ENCODE measurements around the gene GTPBP1. TPM values are rescaled to one million over a fixed set of nuclear protein-coding genes. Genes with fewer than 3 reads are reported as not detected.

GTPBP1 gene
- total RNA-seq, 1 donor from 2014 or later, result 19.3 TPM

DNA sequence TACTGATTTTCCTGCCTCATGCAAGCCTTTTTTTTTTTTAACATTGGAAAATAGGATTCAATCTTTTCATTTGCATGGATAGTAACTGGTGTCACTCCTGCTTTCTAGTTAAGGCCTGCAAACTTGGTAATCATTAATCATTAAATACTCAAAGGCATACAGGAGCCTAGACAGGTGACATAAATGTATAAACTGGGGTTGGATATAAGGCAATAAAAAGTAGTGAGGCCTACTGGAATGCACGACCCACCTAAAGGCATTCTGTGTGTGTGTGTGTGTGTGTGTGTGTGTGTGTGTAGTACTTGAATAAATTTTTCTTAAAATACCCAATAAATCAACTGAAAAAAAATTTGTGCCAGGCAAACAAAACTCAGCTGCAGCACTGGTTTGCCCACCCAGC lies 16.1 kb upstream of the GTPBP1 start:
- H3K36me3 ChIP-seq (ENCODE audit: control insufficient read depth in 3 of 3, insufficient read depth in 3 of 3, low read length in 3 of 3), result peaks cover 37 to 58% (median 50%) of the 10 kb centered on the region in 3 donors
- H3K4me3 ChIP-seq (ENCODE audit: low read length in 3 of 3), result no peak overlapping the region
- no peak overlapping the region for H3K27ac ChIP-seq (ENCODE audit: low read depth, low read length)
- H3K9me3 ChIP-seq (ENCODE audit: control insufficient read depth in 3 of 3, low read length in 3 of 3), result no peaks in the 10 kb centered on the region
- H3K27me3 ChIP-seq (ENCODE audit: control insufficient read depth in 3 of 3, insufficient read depth in 3 of 3, low read length in 3 of 3), result no peaks in the 10 kb centered on the region
- no peaks in the 10 kb centered on the region for H3K4me1 ChIP-seq (ENCODE audit: control insufficient read depth in 3 of 3, insufficient read depth in 3 of 3, low read length in 3 of 3)
- H3K9ac ChIP-seq (ENCODE audit: low read depth in 1 of 3, low read length in 3 of 3), result no peak overlapping the region

- no peaks in the 10 kb centered on the region for H3K9me3 ChIP-seq (ENCODE audit: control insufficient read depth in 3 of 3, low read length in 3 of 3)
- no peak overlapping the region for H3K27ac ChIP-seq (ENCODE audit: low read depth, low read length)
- peaks cover 6 to 25% (median 24%) of the 10 kb centered on the region in 3 donors for H3K36me3 ChIP-seq (ENCODE audit: control insufficient read depth in 3 of 3, insufficient read depth in 3 of 3, low read length in 3 of 3)
- no peak overlapping the region for H3K4me3 ChIP-seq (ENCODE audit: low read length in 3 of 3)
- peaks cover 13 to 26% (median 23%) of the 10 kb centered on the region in 3 donors for H3K4me1 ChIP-seq (ENCODE audit: control insufficient read depth in 3 of 3, insufficient read depth in 3 of 3, low read length in 3 of 3)
- no peak overlapping the region for H3K9ac ChIP-seq (ENCODE audit: low read depth in 1 of 3, low read length in 3 of 3)
- H3K27me3 ChIP-seq (ENCODE audit: control insufficient read depth in 3 of 3, insufficient read depth in 3 of 3, low read length in 3 of 3), result no peaks in the 10 kb centered on the region
Measured at GRCh38 chr22:38694049-38694448, 11.7 kb upstream of the GTPBP1 start.

DNA sequence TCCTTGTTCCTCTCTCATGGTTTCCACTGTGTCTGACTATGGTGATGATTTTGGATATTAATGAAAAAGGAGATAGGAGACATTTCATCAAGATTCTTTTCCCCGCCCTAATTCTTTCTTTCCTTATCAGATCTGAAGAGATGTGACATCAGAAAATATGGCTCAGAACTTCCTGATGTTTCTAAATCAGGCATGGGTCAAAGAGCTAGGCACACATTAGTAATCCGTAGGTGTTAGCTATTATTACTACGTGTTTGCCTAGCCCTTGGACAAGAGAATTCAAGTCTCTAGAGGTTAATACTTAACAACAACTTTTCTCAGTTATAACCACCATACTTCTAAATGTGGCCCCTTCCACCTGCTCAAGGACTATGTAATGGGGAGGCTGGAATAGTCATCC lies 10.8 kb upstream of the GTPBP1 start:
- H3K36me3 ChIP-seq (ENCODE audit: control insufficient read depth in 3 of 3, insufficient read depth in 3 of 3, low read length in 3 of 3), result peaks cover 4 to 21% (median 17%) of the 10 kb centered on the region in 3 donors
- H3K27ac ChIP-seq (ENCODE audit: low read depth, low read length), result no peak overlapping the region
- H3K27me3 ChIP-seq (ENCODE audit: control insufficient read depth in 3 of 3, insufficient read depth in 3 of 3, low read length in 3 of 3), result no peaks in the 10 kb centered on the region
- H3K4me3 ChIP-seq (ENCODE audit: low read length in 3 of 3), result no peak overlapping the region
- no peak overlapping the region for H3K9ac ChIP-seq (ENCODE audit: low read depth in 1 of 3, low read length in 3 of 3)
- H3K4me1 ChIP-seq (ENCODE audit: control insufficient read depth in 3 of 3, insufficient read depth in 3 of 3, low read length in 3 of 3), result peaks cover 21 to 35% (median 32%) of the 10 kb centered on the region in 3 donors
- no peaks in the 10 kb centered on the region for H3K9me3 ChIP-seq (ENCODE audit: control insufficient read depth in 3 of 3, low read length in 3 of 3)

DNA sequence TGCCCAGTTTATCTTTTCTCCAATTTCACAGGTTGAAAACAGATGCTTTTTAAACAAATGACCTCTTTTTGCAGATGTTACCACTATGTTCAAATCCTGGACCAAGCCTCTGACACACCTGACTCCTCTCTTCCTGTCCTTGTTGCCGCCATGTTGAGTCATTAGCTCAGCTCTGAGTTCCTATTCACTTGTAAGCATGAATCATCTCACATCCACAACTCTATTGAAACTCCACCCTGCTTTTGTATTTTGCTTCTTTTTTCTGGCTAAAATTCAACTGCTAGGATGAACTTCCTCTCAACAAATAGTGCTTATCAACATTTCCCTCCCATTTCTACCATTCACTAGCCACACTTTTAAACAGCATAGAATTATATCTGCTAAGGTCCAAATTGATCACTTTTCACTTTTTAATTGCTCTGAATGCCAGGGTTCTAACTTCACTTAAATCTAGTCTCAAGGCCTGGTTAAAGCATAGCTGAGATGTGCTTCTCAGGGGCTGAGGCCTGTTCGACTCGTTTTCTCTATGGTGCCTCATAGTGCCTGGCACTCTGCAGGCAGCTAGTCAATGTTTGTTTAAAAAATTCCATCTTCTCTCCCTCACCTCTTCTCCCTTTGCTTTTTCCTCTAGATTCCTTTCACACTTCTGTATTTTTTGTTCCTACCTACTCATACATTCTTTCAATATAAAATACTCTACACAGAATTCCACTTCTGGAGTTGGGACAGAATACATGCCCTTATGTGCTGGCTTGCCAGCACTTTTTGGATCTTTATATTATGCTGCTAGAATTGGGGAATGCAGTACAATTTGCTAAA lies 8.9 kb upstream of the GTPBP1 start:
- H3K27me3 ChIP-seq (ENCODE audit: control insufficient read depth in 3 of 3, insufficient read depth in 3 of 3, low read length in 3 of 3), result no peaks in the 10 kb centered on the region
- H3K27ac ChIP-seq (ENCODE audit: low read depth, low read length), result no peak overlapping the region

DNA sequence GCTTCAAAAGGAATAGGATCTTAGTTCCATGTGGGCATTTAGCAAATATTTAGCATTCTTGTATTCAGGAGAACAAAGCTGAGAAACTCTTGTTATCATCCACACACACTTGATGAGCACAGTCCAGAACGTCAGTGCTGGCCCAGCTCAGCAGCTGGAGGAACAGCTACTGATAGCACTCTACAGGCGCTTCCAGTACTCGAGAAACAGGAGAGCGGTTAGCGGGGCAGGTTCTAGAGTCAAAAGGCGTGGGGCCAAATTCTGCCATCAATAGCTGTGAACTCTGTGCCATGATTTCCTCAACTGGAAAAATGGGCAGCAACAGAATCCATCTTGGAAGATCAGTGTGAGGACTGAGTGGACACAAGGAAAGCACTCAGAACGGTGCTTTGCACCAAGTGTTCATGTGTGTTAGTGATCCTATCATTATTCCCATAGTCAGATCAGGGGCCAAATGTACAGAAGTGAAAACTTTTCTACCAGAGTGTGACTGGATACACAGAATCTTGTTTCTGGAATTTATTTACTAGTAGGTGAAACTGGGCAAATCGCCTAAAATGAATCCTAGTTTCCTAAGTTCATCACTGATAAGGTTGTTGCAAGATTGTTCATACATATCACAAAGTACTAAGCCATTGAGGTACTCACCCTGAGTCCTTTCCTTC lies 8.2 kb upstream of the GTPBP1 start:
- Histone ChIP-seq H3K9me3 (ENCODE audit: control insufficient read depth in 3 of 3, low read length in 3 of 3) (no peaks in the 10 kb centered on the region), H3K9ac (ENCODE audit: low read depth in 1 of 3, low read length in 3 of 3) (peak overlapping the region in 1 of 3 donors; percentile 33), H3K27ac (ENCODE audit: low read depth, low read length) (peak overlapping the region; percentile 19), H3K4me3 (ENCODE audit: low read length in 3 of 3) (no peak overlapping the region), H3K27me3 (ENCODE audit: control insufficient read depth in 3 of 3, insufficient read depth in 3 of 3, low read length in 3 of 3) (no peaks in the 10 kb centered on the region), H3K36me3 (ENCODE audit: control insufficient read depth in 3 of 3, insufficient read depth in 3 of 3, low read length in 3 of 3) (peaks cover 2 to 17% (median 7%) of the 10 kb centered on the region in 3 donors), H3K4me1 (ENCODE audit: control insufficient read depth in 3 of 3, insufficient read depth in 3 of 3, low read length in 3 of 3) (peaks cover 26 to 41% (median 41%) of the 10 kb centered on the region in 3 donors)

More for the DNA sequence above, 8.9 kb upstream of the GTPBP1 start:
- peaks cover 2 to 20% (median 11%) of the 10 kb centered on the region in 3 donors for H3K36me3 ChIP-seq (ENCODE audit: control insufficient read depth in 3 of 3, insufficient read depth in 3 of 3, low read length in 3 of 3)
- H3K4me1 ChIP-seq (ENCODE audit: control insufficient read depth in 3 of 3, insufficient read depth in 3 of 3, low read length in 3 of 3), result peaks cover 26 to 41% (median 41%) of the 10 kb centered on the region in 3 donors
- H3K4me3 ChIP-seq (ENCODE audit: low read length in 3 of 3), result no peak overlapping the region
- no peaks in the 10 kb centered on the region for H3K9me3 ChIP-seq (ENCODE audit: control insufficient read depth in 3 of 3, low read length in 3 of 3)
- H3K9ac ChIP-seq (ENCODE audit: low read depth in 1 of 3, low read length in 3 of 3), result no peak overlapping the region

DNA sequence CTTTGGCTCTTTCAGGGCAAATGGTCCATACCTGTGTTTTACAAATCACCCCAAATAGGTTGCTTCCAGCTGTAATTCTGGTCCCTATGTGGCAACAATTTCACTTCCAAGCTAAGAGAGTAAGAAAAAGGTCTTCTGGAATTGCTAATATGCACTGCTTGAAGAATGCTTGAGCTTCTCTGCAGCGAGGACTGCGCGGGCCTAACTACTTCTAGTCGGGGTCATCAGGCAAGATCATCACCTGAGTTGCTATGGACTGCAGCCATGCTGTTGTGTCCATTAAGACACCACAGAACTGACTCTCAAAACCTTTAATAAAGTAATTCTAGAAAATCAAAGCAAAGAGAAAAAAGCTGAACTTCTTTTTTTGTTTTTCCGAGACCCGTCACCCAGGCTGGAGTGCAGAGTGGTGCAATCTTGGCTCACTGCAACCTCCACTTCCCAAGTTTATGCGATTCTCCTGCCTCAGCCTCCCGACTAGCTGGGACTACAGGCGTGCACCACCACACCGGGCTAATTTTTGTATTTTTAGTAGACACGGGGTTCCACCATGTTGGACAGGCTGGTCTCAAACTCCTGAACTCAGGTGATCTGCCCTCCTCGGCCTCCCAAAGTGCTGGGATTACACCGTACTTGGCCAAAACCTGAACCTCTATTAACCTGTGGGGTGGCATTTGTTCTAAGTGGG lies 7.2 kb upstream of the GTPBP1 start:
- H3K27me3 ChIP-seq (ENCODE audit: control insufficient read depth in 3 of 3, insufficient read depth in 3 of 3, low read length in 3 of 3), result no peaks in the 10 kb centered on the region
- peak overlapping the region; percentile 82 to 92 (median 88) for H3K4me3 ChIP-seq (ENCODE audit: low read length in 3 of 3)
- H3K36me3 ChIP-seq (ENCODE audit: control insufficient read depth in 3 of 3, insufficient read depth in 3 of 3, low read length in 3 of 3), result peaks cover 2 to 17% (median 7%) of the 10 kb centered on the region in 3 donors
- H3K27ac ChIP-seq (ENCODE audit: low read depth, low read length), result no peak overlapping the region
- no peaks in the 10 kb centered on the region for H3K9me3 ChIP-seq (ENCODE audit: control insufficient read depth in 3 of 3, low read length in 3 of 3)
- peaks cover 26 to 41% (median 41%) of the 10 kb centered on the region in 3 donors for H3K4me1 ChIP-seq (ENCODE audit: control insufficient read depth in 3 of 3, insufficient read depth in 3 of 3, low read length in 3 of 3)
- H3K9ac ChIP-seq (ENCODE audit: low read depth in 1 of 3, low read length in 3 of 3), result peak overlapping the region in 1 of 3 donors; percentile 17

DNA sequence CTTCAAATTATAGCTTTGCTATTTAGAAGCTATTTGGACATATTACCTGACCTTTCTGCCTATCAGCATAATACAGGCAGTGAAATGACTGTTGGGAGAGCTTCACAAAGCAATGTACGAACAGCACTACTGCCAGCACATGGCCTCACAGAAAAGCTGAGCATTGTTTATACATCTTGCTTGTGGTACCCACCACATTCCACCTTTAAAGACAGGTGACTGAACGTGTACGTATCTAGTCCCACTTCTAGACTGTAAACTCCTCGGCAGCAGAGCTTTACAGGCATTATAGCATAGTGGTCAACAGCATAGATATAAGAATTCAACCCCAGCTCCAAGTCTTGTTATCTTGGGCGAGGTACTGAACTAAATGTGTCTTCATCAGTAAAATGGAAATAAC lies 6.6 kb upstream of the GTPBP1 start:
- Histone ChIP-seq H3K27me3 (ENCODE audit: control insufficient read depth in 3 of 3, insufficient read depth in 3 of 3, low read length in 3 of 3) (no peaks in the 10 kb centered on the region), H3K9me3 (ENCODE audit: control insufficient read depth in 3 of 3, low read length in 3 of 3) (no peaks in the 10 kb centered on the region), H3K9ac (ENCODE audit: low read depth in 1 of 3, low read length in 3 of 3) (peak overlapping the region; percentile 89 to 97 (median 96)), H3K27ac (ENCODE audit: low read depth, low read length) (peak overlapping the region; percentile 97), H3K4me3 (ENCODE audit: low read length in 3 of 3) (peak overlapping the region; percentile 82 to 92 (median 88)), H3K4me1 (ENCODE audit: control insufficient read depth in 3 of 3, insufficient read depth in 3 of 3, low read length in 3 of 3) (peaks cover 26 to 41% (median 41%) of the 10 kb centered on the region in 3 donors), H3K36me3 (ENCODE audit: control insufficient read depth in 3 of 3, insufficient read depth in 3 of 3, low read length in 3 of 3) (peaks cover 2 to 14% (median 7%) of the 10 kb centered on the region in 3 donors)

GRCh38 chr22:38699784-38700183 lies 6.0 kb upstream of the GTPBP1 start:
- peak overlapping the region; percentile 97 for H3K27ac ChIP-seq (ENCODE audit: low read depth, low read length)
- no peaks in the 10 kb centered on the region for H3K9me3 ChIP-seq (ENCODE audit: control insufficient read depth in 3 of 3, low read length in 3 of 3)
- H3K27me3 ChIP-seq (ENCODE audit: control insufficient read depth in 3 of 3, insufficient read depth in 3 of 3, low read length in 3 of 3), result no peaks in the 10 kb centered on the region
- H3K36me3 ChIP-seq (ENCODE audit: control insufficient read depth in 3 of 3, insufficient read depth in 3 of 3, low read length in 3 of 3), result peaks cover 2 to 11% (median 7%) of the 10 kb centered on the region in 3 donors
- peak overlapping the region; percentile 89 to 97 (median 96) for H3K9ac ChIP-seq (ENCODE audit: low read depth in 1 of 3, low read length in 3 of 3)
- H3K4me3 ChIP-seq (ENCODE audit: low read length in 3 of 3), result peak overlapping the region; percentile 82 to 92 (median 88)
- peaks cover 30 to 46% (median 44%) of the 10 kb centered on the region in 3 donors for H3K4me1 ChIP-seq (ENCODE audit: control insufficient read depth in 3 of 3, insufficient read depth in 3 of 3, low read length in 3 of 3)

- Histone ChIP-seq H3K4me3 (ENCODE audit: low read length in 3 of 3) (peak overlapping the region; percentile 82 to 92 (median 88)), H3K9ac (ENCODE audit: low read depth in 1 of 3, low read length in 3 of 3) (peak overlapping the region; percentile 89 to 97 (median 96)), H3K36me3 (ENCODE audit: control insufficient read depth in 3 of 3, insufficient read depth in 3 of 3, low read length in 3 of 3) (peaks cover 2 to 11% (median 7%) of the 10 kb centered on the region in 3 donors), H3K4me1 (ENCODE audit: control insufficient read depth in 3 of 3, insufficient read depth in 3 of 3, low read length in 3 of 3) (peaks cover 32 to 50% (median 49%) of the 10 kb centered on the region in 3 donors), H3K9me3 (ENCODE audit: control insufficient read depth in 3 of 3, low read length in 3 of 3) (no peaks in the 10 kb centered on the region), H3K27ac (ENCODE audit: low read depth, low read length) (peak overlapping the region; percentile 97), H3K27me3 (ENCODE audit: control insufficient read depth in 3 of 3, insufficient read depth in 3 of 3, low read length in 3 of 3) (no peaks in the 10 kb centered on the region)
Measured at GRCh38 chr22:38700270-38700788, 5.4 kb upstream of the GTPBP1 start.

All from skeletal muscle tissue (tissue), 4 donors.